Heart left ventricle (tissue), 16 donors: ENCODE results near the gene MRPL47. TPM values are rescaled to one million over a fixed set of nuclear protein-coding genes. Genes with fewer than 3 reads are reported as not detected.

ENCODE experiments used
- ATAC-seq, 4 donors: fragments of 200-7000 bp; cut with Tn5 transposase; one replicate each; pipeline ENCODE4 v1.9.1; 2020 to 2022; ENCODE audit warnings: moderate library complexity in 4 of 4, mild to moderate bottlenecking in 3 of 4, moderate number of reproducible peaks in 1 of 4
- DNase-seq, 5 donors: peaks; one replicate each; pipeline ENCODE4 v3.0.0-alpha.2; 2020
- H3K27ac ChIP-seq, 12 donors: fragments of 200-600 bp; sonication (generic) in 4 of 12; one replicate each; pipeline versions ENCODE4 v1.5.0 to v1.8.0; 2016 to 2022; ENCODE audit warnings: mild to moderate bottlenecking in 2 of 12
- H3K27me3 ChIP-seq, 9 donors: fragments of 200-600 bp; sonication (generic) in 2 of 9; one replicate each; pipeline versions ENCODE4 v1.5.1 to v1.8.0; 2016 to 2022; ENCODE audit warnings: mild to moderate bottlenecking in 3 of 9
- H3K36me3 ChIP-seq, 9 donors: fragments of 200-600 bp; sonication (generic) in 2 of 9; one replicate each; pipeline versions ENCODE4 v1.5.0 to v1.8.0; 2018 to 2022; ENCODE audit warnings: mild to moderate bottlenecking in 2 of 9
- H3K4me1 ChIP-seq, 12 donors: fragments of 200-600 bp; sonication (generic) in 4 of 12; one replicate each; pipeline versions ENCODE4 v1.5.0 to v1.8.0; 2016 to 2022; ENCODE audit warnings: mild to moderate bottlenecking in 3 of 12
- H3K4me3 ChIP-seq, 12 donors: fragments of 200-600 bp; sonication (generic) in 4 of 12; one replicate each; pipeline versions ENCODE4 v1.5.0 to v1.8.0; 2017 to 2022; ENCODE audit warnings: mild to moderate bottlenecking in 9 of 12, moderate library complexity in 4 of 12
- H3K9me3 ChIP-seq, 12 donors: fragments of 200-600 bp; sonication (generic) in 4 of 12; one replicate each; pipeline versions ENCODE4 v1.5.0 to v1.8.0; 2016 to 2022; ENCODE audit warnings: mild to moderate bottlenecking in 1 of 12
- CTCF ChIP-seq, 12 donors: fragments of 200-600 bp; sonication (generic) in 4 of 12; IDR thresholded peaks; one replicate each; pipeline versions ENCODE4 v1.5.0 to v1.8.0; 2018 to 2022; ENCODE audit warnings: antibody characterized with exemption in 12 of 12, mild to moderate bottlenecking in 5 of 12
- POLR2A ChIP-seq, 2 donors: fragments of 450-650 bp; IDR thresholded peaks; one replicate each; pipeline ENCODE4 v1.6.1; 2017; ENCODE audit warnings: antibody characterized with exemption in 2 of 2, mild to moderate bottlenecking in 2 of 2, moderate library complexity in 2 of 2
- WGBS, 4 donors: extraction: QIAGEN DNeasy Blood & Tissue Kit in 2 of 4; methylation state at CpG; one replicate each; pipeline versions ENCODE4 v1.1.5 to v1.1.7; 2013 to 2018; 5-methylcytosine and 5-hydroxymethylcytosine counted together
- intact Hi-C, 10 donors: fragments of 100-400 bp; cut with DNase I; formaldehyde crosslinking; loops; one replicate each; pipeline versions ENCODE4 v1.11.1 to v1.14.2; 2022
- polyA plus RNA-seq, 2 donors: library from polyadenylated mRNA; stranded (reverse); fragments of 200-250 nt; gene quantifications; one replicate each; pipeline ENCODE4 v1.2.3, GENCODE V29; 2013
- total RNA-seq, 9 donors: library from RNA; depleted of rRNA in 2 of 9; stranded (reverse); fragments of >200 nt in 2 of 9; fragmentation: NEBNext Ultra II Directional in 3 of 9; extraction: Animal tissue kit (Norgen Biotek cat#: 25700) in 3 of 9; gene quantifications; one replicate each; pipeline versions ENCODE4 v1.1.0 to v1.2.4, GENCODE V29; 2016 to 2023
- donor health status: ischemic (EF 13 %, LVEDD 7.1; RV severe dilation, severe dysfunction).
- donor health status: healthy with polysubstance abuse.
- donor health status: DM: no; HTN: yes; CAD: no.
- donor health status: DM: no; HTN: no; CAD: no.
- donor health status: ischemic (EF 25% LVEDD 6.9; RV normal size, moderate dysfunction).
- donor health status: ischemic (EF 25% LVEDD 5.7; RV mildly dilated, moderate dysfunction).
- donor health status: healthy.
- donor health status: DM: yes; HTN: yes; CAD: no.
- donor health status: ischemic (EF 35%, LVEDD 5.7; RV mildly dilated, moderate dysfunction).
- donor health status: nonischemic (EF 11% LVEDD 7.7; RV severe dilation, severe dysfunction).
- donor health status: DM: yes; HTN: yes; CAD: no.
- donor health status: PGD.
- donor health status: ischemic (EF 29% LVEDD 5.4; RV normal size, mild dysfunction).
- donor health status: nonischemic (EF 23%, LVEDD 6.1; RV moderate dilation, normal function).

MRPL47 gene
- total and polyA plus RNA-seq, 11 donors = 37.7 to 123 (median 52.2) TPM

GRCh38 chr3:179542375-179542774 is 62.1 kb downstream of the MRPL47 start:
- H3K36me3 ChIP-seq = no peaks in the 10 kb centered on the region
- DNase-seq (no peak), ATAC-seq (no peak)
- H3K9me3 ChIP-seq = no peaks in the 10 kb centered on the region
- no peaks in the 10 kb centered on the region for H3K4me1 ChIP-seq
- H3K4me3 ChIP-seq = no peak overlapping the region
- no peak overlapping the region for H3K27ac ChIP-seq
- no peaks in the 10 kb centered on the region for H3K27me3 ChIP-seq
- TF ChIP-seq CTCF (IDR thresholded peaks at IDR 0.05) = no peak
- intact Hi-C loops = no loop called here

- no peaks in the 10 kb centered on the region for H3K4me1 ChIP-seq
- no peaks in the 10 kb centered on the region for H3K36me3 ChIP-seq
- ATAC-seq (no peak), DNase-seq (no peak)
- H3K9me3 ChIP-seq = no peaks in the 10 kb centered on the region
- intact Hi-C loops = no loop called here
- no peak overlapping the region for H3K27ac ChIP-seq
- 91 to 100% (median 96%) methylated on average over 1 of the region's 1 CpG for WGBS, 4 donors
- H3K4me3 ChIP-seq = no peak overlapping the region
- H3K27me3 ChIP-seq = no peaks in the 10 kb centered on the region
- TF ChIP-seq POLR2A (IDR thresholded peaks at IDR 0.05) = no peak
Measured at GRCh38 chr3:179541596-179541995, 62.8 kb downstream of the MRPL47 start.

- no peak for ATAC-seq
- Histone ChIP-seq H3K9me3 (no peaks in the 10 kb centered on the region), H3K27ac (no peak overlapping the region)
Measured at GRCh38 chr3:179541094-179541493, 63.3 kb downstream of the MRPL47 start.

More at GRCh38 chr3:179541094-179541493, 63.3 kb downstream of the MRPL47 start:
- intact Hi-C loops = no loop called here
- no peaks in the 10 kb centered on the region for H3K27me3 ChIP-seq
- H3K4me3 ChIP-seq = no peak overlapping the region
- no peak for TF ChIP-seq CTCF (IDR thresholded peaks at IDR 0.05)
- TF ChIP-seq POLR2A (IDR thresholded peaks at IDR 0.05) = no peak
- no peak for DNase-seq
- no peaks in the 10 kb centered on the region for H3K4me1 ChIP-seq
- 66 to 87% (median 73%) methylated on average over 2 of the region's 2 CpGs for WGBS, 4 donors
- H3K36me3 ChIP-seq = no peaks in the 10 kb centered on the region

Other genes with a start within 250 kb of the MRPL47 start
- 10 to 100 TPM in 8 of 9 donors, 1 to 10 TPM in 1; 7.2 to 75.1 (median 12.5) TPM for gene GNB4, start 153.2 kb downstream of the MRPL47 start, total RNA-seq
- 10 to 100 TPM in 1 of 2 donors, 1 to 10 TPM in 1; 6.1 to 15.3 TPM for gene GNB4, start 153.2 kb downstream of the MRPL47 start, polyA plus RNA-seq
- 10 to 100 TPM; 14.1 to 29.8 (median 19.8) TPM for gene ACTL6A, start 41.7 kb downstream of the MRPL47 start, total RNA-seq
- 10 to 100 TPM; 30.3 to 32.6 TPM for gene ACTL6A, start 41.7 kb downstream of the MRPL47 start, polyA plus RNA-seq
- 100 to 1,000 TPM; 201 to 383 (median 337) TPM for gene NDUFB5, start 156 bp upstream of the MRPL47 start, total RNA-seq
- gene NDUFB5, start 156 bp upstream of the MRPL47 start, polyA plus RNA-seq = 100 to 1,000 TPM; 138 to 317 TPM
- 100 to 1,000 TPM in 8 of 9 donors, 10 to 100 TPM in 1; 82.1 to 287 (median 151) TPM for gene USP13, start 48.4 kb upstream of the MRPL47 start, total RNA-seq
- gene USP13, start 48.4 kb upstream of the MRPL47 start, polyA plus RNA-seq = 10 to 100 TPM; 29.2 to 29.5 TPM